Hepatocyte (in vitro differentiated cells): Measurements from ENCODE around the gene PPP4R4. TPM values are rescaled to one million over a fixed set of nuclear protein-coding genes. Genes with fewer than 3 reads are reported as not detected.

ENCODE experiments used
- DNase-seq: peaks from one replicate; pipeline ENCODE4 v3.0.0-alpha.2; 2016; ENCODE audit warnings: low spot score
- H2AFZ ChIP-seq: fragments of 200-600 bp; sonication (generic); 2 replicates; pipeline ENCODE4 v1.6.0; 2016; ENCODE audit warnings: antibody characterized with exemption, mild to moderate bottlenecking
- H3K27ac ChIP-seq: fragments of 200-600 bp; sonication (generic); 2 replicates; pipeline ENCODE4 v1.5.1; 2016; ENCODE audit warnings: mild to moderate bottlenecking
- H3K27me3 ChIP-seq: fragments of 200-600 bp; sonication (generic); 2 replicates; pipeline ENCODE4 v1.6.1; 2016
- H3K36me3 ChIP-seq: fragments of 200-600 bp; sonication (generic); replicated peaks from 2 replicates; pipeline ENCODE4 v1.5.1; 2016; ENCODE audit warnings: low read depth; ENCODE audit not compliant: insufficient read depth
- H3K4me1 ChIP-seq: fragments of 200-600 bp; sonication (generic); 2 replicates; pipeline ENCODE4 v1.5.1; 2016; ENCODE audit warnings: mild to moderate bottlenecking, moderate library complexity; ENCODE audit not compliant: insufficient read depth
- H3K4me2 ChIP-seq: fragments of 200-600 bp; sonication (generic); 2 replicates; pipeline ENCODE4 v1.6.0; 2016
- H3K4me3 ChIP-seq: fragments of 200-600 bp; sonication (generic); 2 replicates; pipeline ENCODE4 v1.5.1; 2016; ENCODE audit warnings: mild to moderate bottlenecking
- H3K79me2 ChIP-seq: fragments of 200-600 bp; sonication (generic); 2 replicates; pipeline ENCODE4 v1.6.0; 2017; ENCODE audit warnings: mild to moderate bottlenecking
- H3K9me2 ChIP-seq: fragments of 200-600 bp; sonication (generic); replicated peaks from 2 replicates; pipeline ENCODE4 v1.6.0; 2017; ENCODE audit warnings: mild to moderate bottlenecking; ENCODE audit not compliant: insufficient read depth
- H3K9me3 ChIP-seq: fragments of 200-600 bp; sonication (generic); 2 replicates; pipeline ENCODE4 v1.5.1; 2016; ENCODE audit warnings: low read depth, mild to moderate bottlenecking
- H4K20me1 ChIP-seq: fragments of 200-600 bp; sonication (generic); 2 replicates; pipeline ENCODE4 v1.6.0; 2016; ENCODE audit warnings: mild to moderate bottlenecking; ENCODE audit not compliant: insufficient read depth, poor library complexity, severe bottlenecking
- CTCF ChIP-seq: fragments of 200-600 bp; sonication (generic); IDR thresholded peaks from 2 replicates; pipeline ENCODE4 v1.5.1; 2016; ENCODE audit warnings: antibody characterized with exemption, mild to moderate bottlenecking; ENCODE audit not compliant: poor library complexity
- EZH2 ChIP-seq: fragments of 200-600 bp; sonication (generic); IDR thresholded peaks from 2 replicates; pipeline ENCODE4 v1.6.1; 2016; ENCODE audit warnings: antibody characterized with exemption, mild to moderate bottlenecking, borderline replicate concordance
- EZH2phosphoT487 ChIP-seq: fragments of 200-600 bp; sonication (generic); IDR thresholded peaks from one replicate; pipeline ENCODE4 v1.6.1; 2018; ENCODE audit warnings: antibody characterized with exemption, mild to moderate bottlenecking, low read depth, moderate library complexity; ENCODE audit not compliant: unreplicated experiment, severe bottlenecking
- WGBS: methylation state at CpG from one replicate; pipeline ENCODE4 v1.1.6; 2016; ENCODE audit warnings: low lambda C conversion rate; ENCODE audit errors: missing lambda C conversion rate; 5-methylcytosine and 5-hydroxymethylcytosine counted together
- polyA plus RNA-seq: library from polyadenylated mRNA; unstranded; fragments of >200 nt; fragmentation: Nextera tagmentation; extraction: Ambion mirVana; gene quantifications from 2 replicates; pipeline ENCODE4 v1.2.1, GENCODE V29; 2016
- total RNA-seq: library from RNA; depleted of rRNA; stranded (reverse); fragments of >200 nt; gene quantifications from 2 replicates; pipeline ENCODE4 v1.2.3, GENCODE V29; 2014

The PPP4R4 gene
- total and polyA plus RNA-seq, 2 experiments from 2014 or later: 1.0 to 3.8 TPM

GRCh38 chr14:94176808-94177207 lies 2.7 kb downstream of the PPP4R4 start:
- Histone ChIP-seq H3K4me1 (peaks cover 9% of the 10 kb centered on the region), H3K27me3 (peaks cover 51% of the 10 kb centered on the region), H3K4me2 (no peak overlapping the region), H3K79me2 (no peaks in the 10 kb centered on the region), H3K9me3 (no peaks in the 10 kb centered on the region), H2AFZ (no peak overlapping the region), H4K20me1 (no peaks in the 10 kb centered on the region), H3K4me3 (no peak overlapping the region), H3K9me2 (no peaks in the 10 kb centered on the region), H3K36me3 (no peaks in the 10 kb centered on the region), H3K27ac (no peak overlapping the region)
- DNase-seq: no peak
- WGBS: 81% methylated on average over 3 of the region's 3 CpGs
- TF ChIP-seq EZH2: no peak
- no peak for TF ChIP-seq EZH2phosphoT487
- TF ChIP-seq CTCF: no peak

- no peaks in the 10 kb centered on the region for H4K20me1 ChIP-seq
- H3K9me2 ChIP-seq: no peaks in the 10 kb centered on the region
- TF ChIP-seq EZH2: no peak
- no peak for TF ChIP-seq EZH2phosphoT487
- TF ChIP-seq CTCF: no peak
- H3K4me2 ChIP-seq: no peak overlapping the region
- no peaks in the 10 kb centered on the region for H3K36me3 ChIP-seq
- no peak overlapping the region for H3K4me3 ChIP-seq
- H2AFZ ChIP-seq: no peak overlapping the region
- H3K27ac ChIP-seq: no peak overlapping the region
- H3K79me2 ChIP-seq: no peaks in the 10 kb centered on the region
- peaks cover 41% of the 10 kb centered on the region for H3K27me3 ChIP-seq
- peaks cover 9% of the 10 kb centered on the region for H3K4me1 ChIP-seq
- no peak for DNase-seq
- H3K9me3 ChIP-seq: no peaks in the 10 kb centered on the region
- 84% methylated on average over 1 of the region's 1 CpG for WGBS
Measured at GRCh38 chr14:94177806-94178205, 3.7 kb downstream of the PPP4R4 start.

- TF ChIP-seq EZH2 (no peak), EZH2phosphoT487 (no peak), CTCF (no peak)
- H3K27me3 ChIP-seq: peaks cover 41% of the 10 kb centered on the region
- WGBS: 90% methylated on average over 2 of the region's 2 CpGs
Measured at GRCh38 chr14:94179244-94179643, 5.1 kb downstream of the PPP4R4 start.

GRCh38 chr14:94180655-94181271 lies 6.6 kb downstream of the PPP4R4 start:
- H2AFZ ChIP-seq: no peak overlapping the region
- no peaks in the 10 kb centered on the region for H3K9me3 ChIP-seq
- peak overlapping the region; percentile 65 for H3K4me2 ChIP-seq
- no peaks in the 10 kb centered on the region for H3K79me2 ChIP-seq
- 35% methylated on average over 4 of the region's 4 CpGs for WGBS
- no peaks in the 10 kb centered on the region for H4K20me1 ChIP-seq
- H3K4me1 ChIP-seq: no peaks in the 10 kb centered on the region
- TF ChIP-seq EZH2 (no peak), CTCF (peak; percentile 76), EZH2phosphoT487 (no peak)
- DNase-seq: peak; percentile 49
- H3K36me3 ChIP-seq: no peaks in the 10 kb centered on the region
- no peaks in the 10 kb centered on the region for H3K9me2 ChIP-seq
- peaks cover 31% of the 10 kb centered on the region for H3K27me3 ChIP-seq
- no peak overlapping the region for H3K27ac ChIP-seq
- H3K4me3 ChIP-seq: no peak overlapping the region

More at GRCh38 chr14:94179244-94179643, 5.1 kb downstream of the PPP4R4 start:
- Histone ChIP-seq H3K9me3 (no peaks in the 10 kb centered on the region), H3K4me2 (no peak overlapping the region), H4K20me1 (no peaks in the 10 kb centered on the region), H3K9me2 (no peaks in the 10 kb centered on the region), H2AFZ (no peak overlapping the region), H3K4me1 (peaks cover 9% of the 10 kb centered on the region), H3K79me2 (no peaks in the 10 kb centered on the region), H3K4me3 (no peak overlapping the region), H3K36me3 (no peaks in the 10 kb centered on the region), H3K27ac (no peak overlapping the region)
- no peak for DNase-seq
